ENCODE measurements around the gene KANK2. TPM values are rescaled to one million over a fixed set of nuclear protein-coding genes. Genes with fewer than 3 reads are reported as not detected.

KANK2 gene
- total RNA-seq, 4 donors from 2014 or later, result 326 to 762 (median 535) TPM

GRCh38 chr19:11115895-11116446, 81.4 kb downstream of the KANK2 start:
- no peaks in the 10 kb centered on the region for H3K4me1 ChIP-seq
- peak overlapping the region; percentile 24 to 70 for H3K27ac ChIP-seq
- no peak for TF ChIP-seq POLR2A (IDR thresholded peaks at IDR 0.05)
- TF ChIP-seq, protein P1, sequence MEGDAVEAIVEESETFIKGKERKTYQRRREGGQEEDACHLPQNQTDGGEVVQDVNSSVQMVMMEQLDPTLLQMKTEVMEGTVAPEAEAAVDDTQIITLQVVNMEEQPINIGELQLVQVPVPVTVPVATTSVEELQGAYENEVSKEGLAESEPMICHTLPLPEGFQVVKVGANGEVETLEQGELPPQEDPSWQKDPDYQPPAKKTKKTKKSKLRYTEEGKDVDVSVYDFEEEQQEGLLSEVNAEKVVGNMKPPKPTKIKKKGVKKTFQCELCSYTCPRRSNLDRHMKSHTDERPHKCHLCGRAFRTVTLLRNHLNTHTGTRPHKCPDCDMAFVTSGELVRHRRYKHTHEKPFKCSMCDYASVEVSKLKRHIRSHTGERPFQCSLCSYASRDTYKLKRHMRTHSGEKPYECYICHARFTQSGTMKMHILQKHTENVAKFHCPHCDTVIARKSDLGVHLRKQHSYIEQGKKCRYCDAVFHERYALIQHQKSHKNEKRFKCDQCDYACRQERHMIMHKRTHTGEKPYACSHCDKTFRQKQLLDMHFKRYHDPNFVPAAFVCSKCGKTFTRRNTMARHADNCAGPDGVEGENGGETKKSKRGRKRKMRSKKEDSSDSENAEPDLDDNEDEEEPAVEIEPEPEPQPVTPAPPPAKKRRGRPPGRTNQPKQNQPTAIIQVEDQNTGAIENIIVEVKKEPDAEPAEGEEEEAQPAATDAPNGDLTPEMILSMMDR (IDR thresholded peaks at IDR 0.05), result no peak
- intact Hi-C loops (cut with DNase I; ENCODE audit: low total_unique reads), result no loop called here
- H3K27me3 ChIP-seq, result no peaks in the 10 kb centered on the region
- H3K4me3 ChIP-seq, result no peak overlapping the region
- peak in 1 of 2 donors; percentile 51 for DNase-seq
- no peaks in the 10 kb centered on the region for H3K36me3 ChIP-seq
- no peaks in the 10 kb centered on the region for H3K9me3 ChIP-seq

DNA sequence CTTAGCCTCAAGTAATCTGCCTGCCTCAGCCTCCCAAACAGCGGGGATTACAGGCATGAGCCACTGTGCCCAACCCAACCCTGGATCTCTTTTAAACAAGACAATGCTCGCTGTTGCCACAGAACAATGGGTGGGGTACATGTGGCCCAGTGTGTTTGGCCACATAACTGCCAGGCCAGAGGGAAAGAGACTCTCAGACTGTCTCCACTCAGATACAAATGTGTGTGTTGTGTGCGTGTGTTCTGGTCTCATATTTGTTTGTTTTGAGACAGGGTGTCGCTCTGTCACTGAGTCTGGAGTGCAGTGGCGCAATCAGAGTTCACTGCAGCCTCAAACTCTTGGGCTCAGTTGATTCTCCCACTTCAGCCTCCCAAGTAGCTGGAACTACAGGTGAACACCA, 82.3 kb downstream of the KANK2 start:
- TF ChIP-seq, protein P1 (IDR thresholded peaks at IDR 0.05), result no peak
- TF ChIP-seq POLR2A (IDR thresholded peaks at IDR 0.05), result no peak
- no peaks in the 10 kb centered on the region for H3K36me3 ChIP-seq
- no peaks in the 10 kb centered on the region for H3K9me3 ChIP-seq
- intact Hi-C loops (cut with DNase I; ENCODE audit: low total_unique reads), result no loop called here
- H3K4me1 ChIP-seq, result no peaks in the 10 kb centered on the region
- H3K27ac ChIP-seq, result peak overlapping the region in 1 of 2 donors; percentile 70
- no peak overlapping the region for H3K4me3 ChIP-seq
- DNase-seq, result no peak
- H3K27me3 ChIP-seq, result no peaks in the 10 kb centered on the region

Other genes with a start within 250 kb of the KANK2 start
- gene SMARCA4, start 236.5 kb downstream of the KANK2 start, total RNA-seq, result 10 to 100 TPM; 44.6 to 78.7 (median 76.2) TPM
- gene LDLR, start 108.1 kb downstream of the KANK2 start, total RNA-seq, result 10 to 100 TPM in 3 of 4 donors, 1 to 10 TPM in 1; 7.9 to 55.3 (median 48.8) TPM
- gene SPC24, start 41.8 kb downstream of the KANK2 start, total RNA-seq, result 10 to 100 TPM in 1 of 4 donors, 1 to 10 TPM in 3; 1.8 to 21.8 (median 2.6) TPM
- gene ANGPTL8, start 42.1 kb upstream of the KANK2 start, total RNA-seq, result 1 to 10 TPM in 1 of 4 donors, not detected in 3; 3.0 TPM
- gene DOCK6, start 65.0 kb upstream of the KANK2 start, total RNA-seq, result 10 to 100 TPM; 13.5 to 89.4 (median 38.6) TPM
- gene TSPAN16, start 98.6 kb upstream of the KANK2 start, total RNA-seq, result not detected
- gene RAB3D, start 142.1 kb upstream of the KANK2 start, total RNA-seq, result 10 to 100 TPM; 14.3 to 61.6 (median 25.7) TPM
- gene TMEM205, start 148.7 kb upstream of the KANK2 start, total RNA-seq, result 100 to 1,000 TPM in 1 of 4 donors, 10 to 100 TPM in 3; 41.2 to 117 (median 77.4) TPM
- gene CCDC159, start 149.0 kb upstream of the KANK2 start, total RNA-seq, result 10 to 100 TPM in 3 of 4 donors, 1 to 10 TPM in 1; 1.2 to 46.2 (median 16.4) TPM
- 10 to 100 TPM in 3 of 4 donors, 1 to 10 TPM in 1; 4.1 to 71.7 (median 23.7) TPM for gene PLPPR2, start 157.9 kb upstream of the KANK2 start, total RNA-seq
- 1 to 10 TPM in 1 of 4 donors, under 1 TPM in 3; 0.48 to 3.5 (median 0.68) TPM for gene SWSAP1, start 177.1 kb upstream of the KANK2 start, total RNA-seq
- gene EPOR, start 186.8 kb upstream of the KANK2 start, total RNA-seq, result 1 to 10 TPM; 1.8 to 5.9 (median 4.1) TPM
- gene RGL3, start 221.8 kb upstream of the KANK2 start, total RNA-seq, result 10 to 100 TPM in 3 of 4 donors, 1 to 10 TPM in 1; 1.0 to 19.0 (median 13.2) TPM
- gene ODAD3, start 237.6 kb upstream of the KANK2 start, total RNA-seq, result 1 to 10 TPM in 1 of 4 donors, under 1 TPM in 1, not detected in 2; 0.48 to 4.4 TPM
- 100 to 1,000 TPM in 3 of 4 donors, 10 to 100 TPM in 1; 65.3 to 228 (median 155) TPM for gene PRKCSH, start 238.1 kb upstream of the KANK2 start, total RNA-seq

Measured in uterus (tissue), 4 donors.